GM18517 (cell line): Measurements from ENCODE around the gene SUN3.
"Not testable (repeated sequence)": the region's sequence is repeated elsewhere in the genome, so short reads cannot be mapped to it uniquely, and the experiment has no call there.

Experiments
- ATAC-seq: cut with Tn5 transposase; IDR thresholded peaks from one replicate; pipeline ENCODE4 v1.9.1; 2021; ENCODE audit warnings: mild to moderate bottlenecking, moderate library complexity; ENCODE audit not compliant: unreplicated experiment

SUN3 gene

GRCh38 chr7:47946581-47947354 is 82.1 kb downstream of the SUN3 start:
- no peak for ATAC-seq

- peak; percentile 71 for ATAC-seq
Measured at GRCh38 chr7:47945261-47946015, 83.5 kb downstream of the SUN3 start.

GRCh38 chr7:47944536-47945260 is 84.2 kb downstream of the SUN3 start:
- peak; percentile 14 for ATAC-seq

- no peak for ATAC-seq
Measured at GRCh38 chr7:47943676-47944474, 85.0 kb downstream of the SUN3 start.

GRCh38 chr7:47942651-47943050 is 86.3 kb downstream of the SUN3 start:
- ATAC-seq = not testable (repeated sequence)

GRCh38 chr7:47942132-47942531 is 86.8 kb downstream of the SUN3 start:
- ATAC-seq = no peak

GRCh38 chr7:47941136-47941844 is 87.6 kb downstream of the SUN3 start:
- ATAC-seq = no peak

GRCh38 chr7:47940088-47941013 is 88.6 kb downstream of the SUN3 start:
- ATAC-seq = no peak

- ATAC-seq = no peak
Measured at GRCh38 chr7:47939425-47940036, 89.4 kb downstream of the SUN3 start.

GRCh38 chr7:47938574-47939165 is 90.2 kb downstream of the SUN3 start:
- ATAC-seq = no peak

- ATAC-seq = peak; percentile 60
Measured at GRCh38 chr7:47937711-47938573, 91.0 kb downstream of the SUN3 start.
